ENCODE data around the gene PTGR1. TPM values are rescaled to one million over a fixed set of nuclear protein-coding genes. Genes with fewer than 3 reads are reported as not detected.

The PTGR1 gene
- total and polyA plus RNA-seq, 2 of the 8 experiments (the other 6 are each of a cell fraction or from before 2014, with no cell fraction given) = 16.9 to 28.5 TPM

GRCh38 chr9:111610845-111611244, 11.4 kb upstream of the PTGR1 start:
- H2BK5ac ChIP-seq (ENCODE audit: low read depth, low read length) = no peak overlapping the region
- no peak overlapping the region for H4K8ac ChIP-seq (ENCODE audit: extremely low read depth, insufficient read depth, low read length)
- H3K27ac ChIP-seq (ENCODE audit: low read depth, low read length) = no peak overlapping the region
- H2AK5ac ChIP-seq (ENCODE audit: low read depth, low read length) = no peak overlapping the region
- no peak overlapping the region for H2AFZ ChIP-seq (ENCODE audit: low read length)
- H3K79me1 ChIP-seq (ENCODE audit: low read depth, low read length) = no peaks in the 10 kb centered on the region
- no peaks in the 10 kb centered on the region for H3K36me3 ChIP-seq (ENCODE audit: control insufficient read depth in 2 of 4, insufficient read depth in 4 of 4, low read length in 3 of 4)
- no peaks in the 10 kb centered on the region; a peak in 1 of 7 replicates for H3K27me3 ChIP-seq (replicated peaks in 1 of 4; ENCODE audit: control insufficient read depth in 3 of 4, extremely low read depth in 1 of 4, insufficient read depth in 3 of 4, low read length in 3 of 4)
- H2BK12ac ChIP-seq (ENCODE audit: low read depth, low read length) = no peak overlapping the region
- H4K91ac ChIP-seq (replicated peaks; ENCODE audit: insufficient read length, low read length) = no peak overlapping the region
- no peak overlapping the region for H3K23ac ChIP-seq (ENCODE audit: insufficient read length)
- no peak overlapping the region for H3K56ac ChIP-seq (replicated peaks; ENCODE audit: insufficient read length, low read depth, low read length)
- no peaks in the 10 kb centered on the region for H3K79me2 ChIP-seq (ENCODE audit: control insufficient read depth in 1 of 2, insufficient read depth in 2 of 2, low read length in 2 of 2)
- WGBS, 2 experiments (ENCODE audit: extremely low coverage in 1 of 2, insufficient coverage in 1 of 2, insufficient read length in 1 of 2, insufficient replicate concordance in 2 of 2, low coverage in 1 of 2, low lambda C conversion rate in 2 of 2, missing lambda C conversion rate in 1 of 2) = 84% methylated on average over 7 of the region's 7 CpGs; no CpG with 5 or more reads in 1 of the 2 experiments
- no peak overlapping the region for H2BK120ac ChIP-seq (replicated peaks; ENCODE audit: low read depth, low read length)
- H3K14ac ChIP-seq (ENCODE audit: insufficient read length) = no peak overlapping the region
- H3K18ac ChIP-seq (ENCODE audit: extremely low read depth, low read length) = no peak overlapping the region
- no peak overlapping the region for H3K4me2 ChIP-seq (ENCODE audit: insufficient read depth in 1 of 2, low read depth in 2 of 2, low read length in 2 of 2)
- DNase-seq (ENCODE audit: low read depth in 1 of 2, low spot score in 2 of 2) (no peak), FAIRE-seq (no peak)
- no peak overlapping the region for H2BK20ac ChIP-seq (ENCODE audit: low read length)
- no peak overlapping the region for H3K4me3 ChIP-seq (ENCODE audit: extremely low read depth in 1 of 4, insufficient read depth in 2 of 4, low read depth in 3 of 4, low read length in 4 of 4)
- H4K20me1 ChIP-seq (replicated peaks in 1 of 2; ENCODE audit: control insufficient read depth in 1 of 2, insufficient read depth in 2 of 2, low read length in 2 of 2) = no peaks in the 10 kb centered on the region
- H3K4me1 ChIP-seq (replicated peaks in 1 of 4; ENCODE audit: control insufficient read depth in 3 of 4, insufficient read depth in 4 of 4, low read length in 3 of 4) = no peaks in the 10 kb centered on the region
- TF ChIP-seq ATF2 (IDR thresholded peaks at IDR 0.05; ENCODE audit: low read length) (no peak), HDAC6 (IDR thresholded peaks at IDR 0.05; ENCODE audit: low read depth, low read length) (no peak), SAP30 (IDR thresholded peaks at IDR 0.05; ENCODE audit: insufficient read depth, insufficient replicate concordance, low read length) (no peak), CTBP2 (IDR thresholded peaks at IDR 0.05; ENCODE audit: borderline replicate concordance, insufficient read depth, insufficient read length, low read length) (no peak), FOSL1 (IDR thresholded peaks at IDR 0.05; ENCODE audit: insufficient read depth, low read depth, low read length) (no peak), GTF2F1 (IDR thresholded peaks at IDR 0.05; ENCODE audit: borderline replicate concordance, low read depth, low read length) (no peak), SP1 (IDR thresholded peaks at IDR 0.05; ENCODE audit: low read depth, low read length) (no peak), SRF (IDR thresholded peaks at IDR 0.05; ENCODE audit: low read depth, low read length) (no peak), SP4 (IDR thresholded peaks at IDR 0.05; ENCODE audit: low read length) (no peak), RNF2 (IDR thresholded peaks at IDR 0.05; ENCODE audit: borderline replicate concordance, low read depth, low read length, missing control alignments, poor library complexity, severe bottlenecking) (no peak), YY1 (IDR thresholded peaks at IDR 0.05; ENCODE audit: low read depth, low read length) (no peak), ASH2L (IDR thresholded peaks at IDR 0.05; ENCODE audit: low read length) (no peak)
- H4K5ac ChIP-seq (ENCODE audit: insufficient read length, low read depth, low read length) = no peak overlapping the region
- H3K4ac ChIP-seq (replicated peaks; ENCODE audit: insufficient read length, low read depth, low read length) = no peak overlapping the region
- no peak overlapping the region for H3K9ac ChIP-seq (replicated peaks in 1 of 4; ENCODE audit: extremely low read depth in 1 of 4, low read depth in 3 of 4, low read length in 3 of 4)
- H3K9me3 ChIP-seq (ENCODE audit: insufficient read depth in 2 of 2, low read depth in 1 of 2, low read length in 1 of 2) = no peaks in the 10 kb centered on the region
- CTCF ChIA-PET (ENCODE audit: partially characterized antibody) = interaction anchor here (0.8 to 4.1 kb wide), 5 partner anchors 11 to 19 kb away, joined by 3 to 23 read pairs (median 4); partner anchors contain the start of gene PTGR1
- POLR2A ChIA-PET (ENCODE audit: partially characterized antibody) = interaction anchor here (0.8 kb wide), 1 partner anchor 11 kb away, joined by 3 read pairs; the partner anchor contains the start of gene PTGR1
- no peak overlapping the region for H2BK15ac ChIP-seq (ENCODE audit: low read length)
- H3K23me2 ChIP-seq (ENCODE audit: low read depth, low read length) = no peaks in the 10 kb centered on the region

All from H1 (cell line).